LoVo (cell line): ENCODE data around the gene TSPAN5.

Source experiments
- DNase-seq: peaks from one replicate; pipeline ENCODE4 v3.0.0-alpha.2; 2016; ENCODE audit warnings: low spot score

TSPAN5 gene

DNA sequence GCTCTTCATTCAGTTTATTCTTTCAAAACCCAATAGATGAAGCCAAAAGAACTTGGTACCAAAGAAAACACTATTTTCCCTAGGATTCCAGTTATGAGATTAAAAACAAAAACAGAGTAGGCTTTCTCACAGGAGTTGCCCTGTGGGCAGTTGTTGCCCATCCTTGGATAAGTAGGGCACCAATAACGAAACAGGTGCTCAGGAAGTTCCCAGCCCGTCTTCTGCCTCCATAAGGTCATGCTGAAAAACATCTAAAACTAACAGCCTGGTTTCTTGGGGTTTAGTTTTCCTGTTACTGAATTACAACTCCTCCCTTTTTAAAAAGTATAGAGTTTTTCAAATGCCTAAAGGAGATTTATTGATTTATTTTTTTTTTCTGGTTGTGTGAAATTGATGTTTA, 14.7 kb downstream of the TSPAN5 start:
- DNase-seq = no peak

DNA sequence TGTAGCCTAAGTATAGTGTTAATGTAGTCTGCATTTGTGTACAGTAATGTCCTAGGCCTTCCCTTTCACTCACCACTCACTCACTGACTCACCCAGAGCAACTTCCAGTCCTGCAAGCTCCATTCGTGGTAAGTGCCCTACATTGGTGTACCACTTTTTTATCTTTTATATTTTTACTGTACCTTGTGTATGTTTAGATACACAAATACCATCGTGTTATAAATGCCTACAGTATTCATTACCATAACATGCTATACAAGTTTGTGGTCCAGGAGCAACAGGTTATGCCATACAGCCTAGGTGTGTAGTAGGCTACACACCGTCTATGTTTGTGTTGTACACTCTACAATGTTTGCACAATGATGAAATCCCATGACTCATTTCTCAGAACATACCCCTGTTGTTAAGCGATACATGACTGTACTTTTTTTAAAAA, 15.4 kb downstream of the TSPAN5 start:
- peak; percentile 60 for DNase-seq

DNA sequence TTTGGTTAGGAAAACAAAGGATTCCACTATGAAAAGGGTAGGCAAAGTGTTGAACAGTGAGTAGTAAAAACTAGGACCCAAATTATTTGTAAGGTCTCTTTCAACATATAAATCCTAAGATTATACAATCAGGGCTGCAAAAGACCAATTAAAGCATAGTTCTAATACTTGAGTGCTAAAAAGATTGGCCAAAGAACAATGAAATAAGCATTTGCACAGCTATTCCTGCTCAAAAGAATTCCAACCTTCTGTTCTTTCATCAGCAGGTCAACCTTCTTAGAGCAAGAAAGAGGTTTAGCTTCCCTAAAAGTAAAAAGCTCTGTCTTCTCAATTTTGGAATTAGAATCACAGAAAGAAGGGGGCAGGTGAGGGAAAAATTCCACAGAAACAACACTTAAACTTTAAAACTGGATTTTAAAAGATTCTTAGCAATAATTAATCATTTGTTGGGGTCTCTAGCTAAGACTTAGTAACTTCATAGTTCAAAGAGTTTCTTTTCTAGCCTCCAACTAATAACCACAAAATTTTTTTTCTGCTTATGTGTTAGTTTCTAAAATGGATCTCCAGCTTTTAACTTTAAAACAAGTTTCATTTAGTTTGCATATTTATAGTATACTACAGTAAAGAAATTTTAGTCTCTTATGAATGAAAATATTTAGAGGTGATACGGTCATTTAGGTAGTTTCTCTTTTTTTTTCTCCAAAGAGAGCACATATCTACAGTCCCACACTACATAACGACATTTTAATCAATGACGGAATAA, 16.3 kb downstream of the TSPAN5 start:
- DNase-seq = no peak

DNA sequence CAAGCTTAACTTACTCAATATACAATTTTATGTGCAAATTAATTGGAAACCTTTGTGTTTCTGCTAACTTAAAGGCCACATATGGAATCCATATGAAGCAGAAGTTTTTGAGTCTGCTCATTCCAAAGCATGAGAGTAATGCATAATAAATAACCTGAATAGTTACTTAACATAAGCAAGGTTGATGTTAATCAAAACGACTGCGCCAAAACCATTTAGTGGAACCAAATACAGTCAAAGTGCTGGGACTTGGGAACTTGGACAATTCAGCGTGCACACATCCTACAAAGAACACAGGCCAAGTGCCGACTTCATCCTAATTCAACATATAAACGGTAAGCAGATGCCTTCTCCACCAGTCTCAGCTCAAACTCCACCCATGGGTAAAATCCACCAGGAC, 17.0 kb downstream of the TSPAN5 start:
- DNase-seq = no peak

DNA sequence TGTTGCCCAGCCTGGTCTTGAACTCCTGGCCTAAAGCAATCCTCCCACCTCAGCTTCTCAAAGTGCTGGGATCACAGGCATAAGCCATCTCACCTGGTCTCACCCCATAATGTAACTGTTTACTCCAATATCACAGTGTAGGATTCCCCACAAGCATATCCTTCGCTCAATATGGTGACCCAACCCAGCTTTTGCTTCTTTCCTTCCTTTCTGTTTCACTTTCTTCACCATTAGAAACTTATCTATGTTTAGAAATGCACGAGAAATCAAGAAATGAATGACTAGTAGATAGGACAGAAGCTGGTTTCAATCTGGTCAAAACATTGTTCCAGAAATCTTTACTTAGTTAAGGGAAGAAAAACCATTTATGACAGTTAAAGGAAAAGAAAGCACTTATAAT, 18.9 kb downstream of the TSPAN5 start:
- no peak for DNase-seq

DNA sequence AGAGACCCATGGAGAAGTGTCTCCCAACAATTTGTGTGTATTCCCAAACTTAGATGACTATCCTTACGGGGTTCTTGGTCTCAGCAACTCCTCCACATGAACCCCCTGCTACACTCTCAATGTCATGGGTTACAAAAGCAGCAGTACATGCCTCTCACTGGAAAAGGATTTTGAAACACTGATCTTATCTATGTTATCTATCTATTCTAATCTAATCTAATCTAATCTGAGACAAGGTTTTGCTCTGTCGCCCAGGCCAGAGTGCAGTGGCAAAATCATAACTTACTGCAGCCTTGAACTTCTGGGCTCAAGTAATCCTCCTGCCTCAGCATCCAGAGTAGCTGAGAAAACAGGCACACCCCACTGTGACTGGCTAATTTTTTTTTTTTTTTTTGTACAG, 19.3 kb downstream of the TSPAN5 start:
- DNase-seq = no peak

DNA sequence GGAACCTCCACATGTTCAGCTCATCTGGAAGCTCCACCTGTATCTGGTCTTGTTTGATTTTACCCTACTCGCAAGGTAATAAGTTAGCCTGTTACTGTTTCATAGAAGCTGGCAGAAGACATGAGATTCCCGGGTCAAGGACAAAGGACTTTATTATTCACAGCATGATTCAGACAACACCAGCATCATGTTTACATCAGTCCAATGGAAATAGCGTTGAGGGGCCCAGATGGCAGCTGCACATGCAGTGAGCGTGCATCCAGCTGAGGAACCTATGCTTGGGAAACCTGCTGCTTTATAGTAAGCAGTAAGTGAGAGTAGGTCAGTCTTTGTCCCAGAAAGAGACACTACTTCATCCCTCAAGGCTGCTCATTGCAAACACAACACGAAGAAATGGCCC, 19.8 kb downstream of the TSPAN5 start:
- DNase-seq = no peak

DNA sequence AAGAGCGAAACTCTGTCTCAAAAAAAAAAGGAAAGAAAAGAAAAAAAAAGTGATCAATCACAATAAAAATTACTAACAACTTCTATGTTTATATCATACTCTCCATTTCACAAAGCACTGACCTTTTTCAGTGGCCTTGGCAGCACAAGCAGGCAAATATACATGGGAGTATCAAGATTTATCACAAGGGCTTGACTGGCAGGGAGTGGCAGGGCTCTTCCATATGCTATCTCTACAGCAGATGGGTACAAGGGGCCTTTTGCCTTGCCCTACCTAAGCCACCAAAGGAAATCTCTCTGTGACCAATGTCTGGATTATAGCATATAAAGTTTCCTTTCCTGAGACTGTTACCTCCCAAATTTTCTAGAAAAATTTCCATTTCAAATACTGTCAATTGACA, 24.4 kb downstream of the TSPAN5 start:
- DNase-seq = no peak

DNA sequence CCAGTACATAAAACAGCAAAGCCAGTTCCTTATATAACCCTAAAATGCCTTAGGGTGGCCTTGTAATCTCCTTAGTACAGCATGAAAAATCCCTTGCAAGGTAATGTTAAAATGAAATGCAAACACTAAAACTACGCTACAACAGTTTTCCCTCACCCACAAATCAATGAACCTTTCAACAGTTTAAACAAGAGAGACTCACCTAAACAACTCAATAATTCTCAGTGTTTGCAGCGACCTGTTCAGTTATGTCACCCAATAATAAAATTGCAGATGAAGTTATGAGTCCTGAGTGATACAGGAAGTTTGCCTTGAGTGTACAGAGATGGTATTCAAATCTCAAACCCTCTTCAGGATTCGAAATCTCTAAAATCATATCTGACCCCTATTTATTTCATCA, 25.3 kb downstream of the TSPAN5 start:
- DNase-seq = no peak

DNA sequence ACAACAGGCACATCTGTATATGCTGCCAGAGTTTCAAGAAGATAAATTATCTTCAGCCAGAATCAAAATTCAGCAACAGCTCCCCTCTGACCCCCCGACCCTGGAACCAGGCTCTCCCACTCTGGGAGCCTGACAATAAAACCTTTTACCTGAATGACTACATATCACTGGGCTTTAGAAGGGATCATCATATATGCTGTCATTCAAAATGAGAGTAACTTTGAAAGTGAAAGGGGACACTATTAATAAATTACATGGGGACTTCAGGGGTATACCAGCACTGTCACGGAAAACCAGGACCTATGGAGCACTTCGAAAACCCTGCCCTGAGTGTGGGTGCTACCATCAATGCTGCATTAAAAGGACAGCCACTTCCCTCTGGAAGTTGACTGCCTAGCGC, 26.2 kb downstream of the TSPAN5 start:
- DNase-seq = no peak

DNA sequence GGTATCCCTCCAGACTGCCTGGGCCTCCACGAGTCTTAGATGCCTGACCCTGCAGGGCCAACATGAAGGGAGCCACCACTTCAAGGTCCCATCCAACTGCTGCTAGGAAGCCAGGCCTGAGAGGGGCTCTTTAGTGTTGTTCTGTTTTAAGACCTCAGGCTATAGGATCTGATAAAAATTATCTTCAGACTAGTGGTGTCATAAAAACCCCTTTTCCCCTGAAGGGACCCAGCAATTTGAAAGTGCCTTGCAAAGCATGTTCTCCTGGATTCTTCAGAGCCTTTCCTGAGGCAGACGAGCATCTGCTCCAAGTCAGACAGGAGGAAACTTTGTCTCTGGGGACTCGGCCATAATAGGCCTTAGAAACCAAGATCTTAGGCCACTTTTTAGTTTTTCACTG, 26.9 kb downstream of the TSPAN5 start:
- no peak for DNase-seq

DNA sequence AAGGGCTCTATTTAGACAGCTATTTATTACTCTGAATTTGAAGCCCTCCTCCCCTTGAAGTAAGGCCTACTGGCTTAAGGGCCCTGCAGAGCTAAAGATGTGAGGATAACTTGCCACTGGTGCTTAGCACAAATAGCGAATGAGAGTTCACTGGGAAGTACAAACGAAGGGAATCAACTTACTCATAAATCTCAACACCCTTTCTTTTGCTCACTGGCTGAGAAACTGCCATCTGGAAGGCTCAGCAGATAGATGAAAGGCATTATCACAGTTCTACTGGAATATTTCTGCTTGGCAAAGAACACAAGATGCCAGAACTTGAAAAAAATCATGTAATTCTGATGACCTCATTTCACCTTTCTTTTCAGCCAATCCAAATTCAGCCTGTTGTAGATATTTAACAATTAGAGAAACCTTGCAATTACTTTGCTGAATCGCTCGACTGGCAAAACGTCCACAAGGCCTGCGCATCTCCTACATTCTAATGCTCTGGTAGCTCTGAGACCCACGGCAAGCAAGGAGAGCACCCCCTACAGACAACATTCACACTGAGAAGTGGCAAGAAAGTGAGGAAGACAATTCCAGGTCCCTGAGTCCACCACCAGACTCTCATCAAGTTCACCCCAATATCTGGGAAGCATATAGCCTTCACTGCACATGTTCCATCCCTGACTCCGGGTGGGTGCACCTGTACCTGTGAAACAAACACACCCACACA, 27.5 kb downstream of the TSPAN5 start:
- no peak for DNase-seq

DNA sequence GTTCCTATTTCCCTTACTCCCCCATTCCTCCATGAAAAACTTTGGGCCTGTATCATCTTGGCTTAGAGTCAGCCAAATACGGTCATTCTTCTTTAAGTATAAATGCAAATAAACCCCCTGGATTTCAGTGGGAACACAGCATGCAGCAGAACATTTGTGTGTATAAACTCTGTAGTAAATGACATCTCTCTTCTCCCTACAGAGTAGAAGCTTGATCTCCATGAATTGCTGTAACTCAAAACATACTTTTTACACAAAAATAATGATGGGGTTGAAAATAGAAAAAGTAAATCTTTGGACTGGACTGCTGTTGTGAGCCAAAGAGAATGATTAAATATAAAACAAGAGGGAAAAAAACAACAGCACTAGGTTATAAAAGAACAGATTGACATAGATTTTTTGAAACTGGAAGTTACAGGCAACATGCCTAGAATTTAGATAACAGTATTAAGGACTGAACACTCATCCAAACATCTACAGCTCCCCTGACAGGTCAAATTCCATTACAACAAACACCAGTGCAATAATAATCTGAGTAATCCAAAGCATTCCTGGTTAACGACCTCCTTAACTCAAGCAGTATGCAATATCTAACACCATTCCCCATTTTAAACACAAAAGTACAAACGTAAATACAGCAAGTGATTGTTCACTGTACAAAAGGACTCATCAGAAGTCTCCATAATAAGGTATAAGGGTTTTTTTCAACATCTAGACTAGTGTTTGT, 30.7 kb downstream of the TSPAN5 start:
- no peak for DNase-seq

DNA sequence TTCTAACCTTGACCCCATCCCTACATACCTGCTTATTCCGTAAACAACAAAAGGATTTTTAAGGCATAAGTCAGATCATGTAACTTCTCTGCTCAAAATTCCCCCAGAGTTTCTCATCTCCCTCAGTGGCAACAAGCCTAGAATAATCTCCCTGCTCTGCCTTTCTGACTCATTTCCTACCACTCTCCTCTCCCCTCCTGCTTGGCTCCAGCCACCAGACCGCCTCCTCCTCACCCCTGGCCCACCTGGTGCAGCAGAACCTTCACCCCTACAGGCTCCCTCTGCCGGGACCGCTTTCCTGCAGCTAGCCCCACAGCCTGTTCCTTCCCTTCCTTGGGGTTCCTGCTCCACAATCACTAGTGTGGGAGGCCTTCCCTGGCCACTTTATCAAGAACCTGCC, 32.1 kb downstream of the TSPAN5 start:
- peak; percentile 31 for DNase-seq

DNA sequence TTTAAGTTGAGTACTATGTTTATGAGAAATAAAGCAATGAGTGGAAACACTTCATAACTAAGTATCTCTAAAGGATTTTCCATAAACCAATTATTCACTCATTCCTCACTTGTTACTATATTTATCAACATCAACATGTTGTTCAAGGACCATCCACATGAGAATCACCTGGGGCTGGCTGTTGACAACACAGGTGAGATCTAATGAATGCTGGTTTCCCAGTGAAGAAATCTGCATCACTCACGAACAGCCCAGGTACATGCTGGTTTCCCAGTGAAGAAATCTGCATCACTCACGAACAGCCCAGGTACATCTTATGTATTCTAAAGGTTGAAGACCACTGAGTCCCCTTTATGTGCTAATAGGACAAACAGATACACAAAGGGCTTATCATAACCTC, 32.5 kb downstream of the TSPAN5 start:
- DNase-seq = no peak

DNA sequence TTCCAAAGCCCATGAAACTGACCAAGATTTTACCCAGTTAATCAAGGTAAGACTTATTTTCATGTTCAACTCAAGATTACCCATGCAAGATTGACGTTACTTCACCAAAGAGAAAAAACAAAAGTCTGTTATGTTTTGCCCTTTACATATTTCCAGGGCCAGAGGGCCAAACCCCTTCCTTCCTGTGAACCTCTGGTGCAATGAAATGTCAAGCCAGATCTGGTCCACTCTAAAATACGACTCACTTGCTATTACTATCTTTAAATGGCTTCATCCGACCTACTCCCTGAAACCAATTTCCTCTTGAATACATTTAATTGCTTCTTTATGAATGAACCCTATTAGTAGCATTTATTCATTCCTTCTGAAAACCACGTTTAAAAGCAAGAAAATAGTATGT, 33.0 kb downstream of the TSPAN5 start:
- no peak for DNase-seq

DNA sequence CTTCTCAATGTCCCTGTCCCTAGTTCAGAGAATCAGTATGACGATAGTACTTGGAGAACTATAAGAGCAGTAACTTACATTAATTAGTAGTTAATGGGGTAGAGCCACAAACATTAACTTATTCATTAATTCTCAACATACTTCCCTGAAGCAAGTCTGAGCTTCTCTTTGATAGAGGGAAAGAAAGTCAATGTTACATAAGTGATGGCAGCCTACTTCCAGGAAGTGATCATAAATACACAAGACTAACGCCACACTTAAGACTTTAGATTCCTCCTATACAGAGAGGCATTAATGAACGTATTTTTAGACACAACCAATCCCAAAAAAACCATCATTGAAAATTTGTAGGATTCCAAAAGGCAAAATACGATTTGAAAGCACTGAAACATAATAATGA, 33.8 kb downstream of the TSPAN5 start:
- DNase-seq = no peak

DNA sequence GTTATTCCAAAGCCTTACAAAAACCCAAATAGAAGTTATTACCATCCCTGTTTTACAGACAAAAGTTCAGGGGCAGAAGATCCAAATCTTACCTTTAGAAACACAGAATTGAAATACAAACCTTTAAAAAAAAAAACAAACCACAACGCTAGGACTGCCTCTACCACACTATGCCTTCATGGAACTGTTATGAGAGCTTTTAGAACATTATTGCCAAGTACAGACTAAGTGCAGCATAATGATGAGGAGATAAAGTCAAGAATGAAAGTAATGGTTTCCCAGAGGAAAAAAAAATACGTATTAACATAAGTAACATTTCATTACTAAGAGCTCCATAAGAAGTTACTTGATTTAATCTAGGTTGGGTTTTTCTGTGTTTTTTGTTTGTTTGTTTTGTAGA, 34.3 kb downstream of the TSPAN5 start:
- DNase-seq = no peak

DNA sequence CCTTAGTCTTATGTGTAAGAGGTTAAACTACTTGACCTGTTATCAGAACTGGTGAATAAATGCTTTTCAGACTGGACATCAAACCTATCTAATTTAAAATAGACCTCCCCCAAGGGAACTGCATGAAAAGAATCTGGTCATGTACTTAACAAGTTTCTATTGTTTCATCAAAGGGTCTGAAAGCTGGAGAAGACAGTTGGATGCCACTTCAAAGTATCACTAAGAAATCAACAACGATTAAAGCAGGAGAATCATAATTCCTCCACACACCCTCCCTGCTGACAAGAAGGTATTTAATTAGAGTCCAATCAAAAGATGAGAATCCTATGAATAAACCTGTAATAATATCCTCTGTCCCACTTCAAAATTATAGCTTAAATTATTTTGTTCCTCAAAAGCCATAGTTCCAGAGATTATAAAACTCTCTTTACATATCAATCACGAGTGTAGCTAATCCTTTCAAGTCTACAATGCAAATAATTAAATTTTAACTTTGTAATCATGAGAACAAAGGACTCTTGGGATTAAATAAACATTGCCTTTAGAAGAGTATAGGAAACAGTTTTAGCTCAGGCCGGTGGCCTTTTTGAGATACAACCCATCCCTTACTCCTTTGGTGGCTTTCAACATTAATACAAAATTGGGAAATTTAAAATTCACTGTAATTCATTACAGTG, 35.1 kb downstream of the TSPAN5 start:
- DNase-seq = no peak

DNA sequence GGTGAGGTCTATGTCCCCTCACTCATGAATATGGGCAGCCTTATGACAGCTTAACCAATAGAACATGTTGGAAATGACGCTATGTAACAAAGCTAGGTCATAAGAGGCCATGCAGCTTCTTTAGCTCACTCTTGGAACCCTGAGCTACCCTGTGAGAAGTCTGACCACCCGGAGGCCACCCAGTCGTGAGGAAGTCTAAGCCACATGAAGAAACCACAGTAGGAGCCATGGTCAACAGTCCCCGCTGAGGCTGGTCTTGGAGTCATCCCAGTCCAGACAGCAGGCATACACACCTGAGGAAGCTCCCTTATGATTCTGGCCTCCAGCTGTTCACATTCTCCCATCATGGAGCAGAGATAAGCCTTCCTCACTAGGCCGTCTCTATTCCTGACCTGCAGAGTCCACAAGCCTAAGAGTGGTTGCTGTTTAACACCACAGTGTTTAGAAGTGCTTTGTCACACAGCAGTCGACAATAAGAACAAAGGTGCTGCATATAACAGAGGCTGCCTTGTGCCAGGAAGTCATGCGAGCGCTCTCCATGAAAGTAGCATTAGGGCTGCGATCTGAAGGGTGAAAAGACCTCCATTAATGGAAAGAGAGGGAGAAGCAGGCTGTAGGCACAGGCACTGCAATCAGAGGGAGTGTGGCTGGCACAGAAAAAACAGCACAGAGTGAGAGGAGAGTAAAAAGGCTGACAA, 38.2 kb downstream of the TSPAN5 start:
- DNase-seq = no peak

DNA sequence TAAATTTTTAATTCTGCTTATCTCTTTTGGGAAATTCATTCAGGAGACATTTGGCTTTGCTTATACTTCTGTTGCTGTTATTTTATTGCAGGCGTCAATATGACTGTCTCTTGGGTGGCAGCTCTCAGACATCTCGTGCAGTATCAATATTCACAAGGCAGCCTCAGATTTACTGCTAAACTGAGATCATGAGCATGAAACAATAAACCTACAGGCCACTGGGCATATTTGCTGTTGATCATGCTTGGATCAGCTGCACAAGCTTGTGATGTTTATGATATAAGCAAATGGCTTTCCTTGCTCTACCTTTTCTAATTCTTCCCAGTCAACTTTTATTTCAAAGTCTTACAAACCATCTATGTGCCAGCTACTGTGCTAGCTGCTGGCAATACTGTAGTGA, 39.2 kb downstream of the TSPAN5 start:
- no peak for DNase-seq

DNA sequence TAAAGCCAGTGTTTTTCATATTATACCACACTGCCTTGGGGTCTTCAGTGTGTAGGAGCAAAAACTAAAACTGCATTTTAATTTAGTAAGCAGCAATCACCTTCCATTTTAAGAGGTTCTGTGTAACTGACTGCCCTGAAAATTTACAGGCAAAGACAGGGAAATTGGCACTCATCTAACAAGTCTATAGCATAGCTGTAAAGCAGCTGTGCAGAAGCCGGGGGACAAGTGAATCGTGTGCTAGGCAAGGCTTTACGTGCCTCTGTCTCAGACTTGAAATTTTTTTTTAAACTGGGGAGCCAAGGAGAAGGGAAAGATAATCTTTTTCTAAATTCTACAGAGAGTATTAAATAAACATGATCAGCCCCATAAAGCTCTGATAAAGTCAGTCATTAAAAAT, 39.7 kb downstream of the TSPAN5 start:
- no peak for DNase-seq
